Measurements from ENCODE around the gene GNAI2.
"Not testable (repeated sequence)": the region's sequence is repeated elsewhere in the genome, so short reads cannot be mapped to it uniquely, and the experiment has no call there.

GNAI2 gene

DNA sequence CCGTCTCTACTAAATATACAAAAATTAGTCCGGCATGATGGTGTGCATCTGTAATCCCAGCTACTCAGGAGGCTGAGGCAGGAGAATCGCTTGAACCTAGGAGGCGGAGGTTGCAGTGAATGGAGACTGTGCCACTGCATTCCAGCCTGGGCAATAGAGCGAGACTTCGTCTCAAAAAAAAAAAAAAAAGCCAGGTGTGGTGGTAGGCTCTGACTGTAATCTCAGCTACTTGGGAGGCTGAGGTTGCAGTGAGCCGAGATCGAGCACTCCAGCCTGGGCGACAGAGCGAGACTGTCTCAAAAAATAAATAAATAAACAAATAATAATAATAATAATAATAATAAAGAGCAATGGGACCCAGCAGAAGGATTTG lies 36.5 kb downstream of the GNAI2 start:
- DNase-seq (ENCODE audit: extremely low spot score, insufficient read length, low read depth); FAIRE-seq: not testable (repeated sequence)

DNA sequence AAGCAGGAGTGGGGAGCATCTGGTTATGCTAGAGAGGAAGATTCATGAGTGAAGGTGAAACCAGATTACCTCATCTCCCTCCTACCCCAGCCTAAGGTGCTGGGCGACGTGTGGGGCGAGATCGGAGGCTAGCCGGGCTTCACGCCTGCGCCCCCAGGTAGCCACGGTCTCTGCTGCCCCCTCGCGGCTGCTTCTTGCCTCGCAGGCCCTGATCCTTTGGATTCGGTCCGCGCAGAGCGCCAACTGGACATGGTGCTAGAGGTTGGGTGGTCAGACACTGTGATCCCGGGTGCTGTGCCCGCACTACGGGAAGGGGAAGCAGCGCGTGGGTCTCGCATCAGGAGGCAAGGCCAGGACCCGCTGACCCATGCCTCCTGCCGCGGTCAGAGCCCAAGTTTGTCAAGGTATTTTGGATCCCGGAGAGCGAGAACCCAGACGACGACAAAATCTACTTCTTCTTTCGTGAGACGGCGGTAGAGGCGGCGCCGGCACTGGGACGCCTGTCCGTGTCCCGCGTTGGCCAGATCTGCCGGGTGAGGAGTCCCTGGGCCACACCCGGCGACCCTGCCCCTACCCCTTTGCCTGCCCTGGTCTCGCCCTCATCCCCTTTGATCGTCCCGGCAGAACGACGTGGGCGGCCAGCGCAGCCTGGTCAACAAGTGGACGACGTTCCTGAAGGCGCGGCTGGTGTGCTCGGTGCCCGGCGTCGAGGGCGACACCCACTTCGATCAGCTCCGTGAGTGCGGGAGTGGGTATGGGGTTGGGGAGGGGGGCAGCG lies 37.1 kb downstream of the GNAI2 start:
- peak; percentile 97 for FAIRE-seq
- peak; percentile 96 for DNase-seq (ENCODE audit: extremely low spot score, insufficient read length, low read depth)

DNA sequence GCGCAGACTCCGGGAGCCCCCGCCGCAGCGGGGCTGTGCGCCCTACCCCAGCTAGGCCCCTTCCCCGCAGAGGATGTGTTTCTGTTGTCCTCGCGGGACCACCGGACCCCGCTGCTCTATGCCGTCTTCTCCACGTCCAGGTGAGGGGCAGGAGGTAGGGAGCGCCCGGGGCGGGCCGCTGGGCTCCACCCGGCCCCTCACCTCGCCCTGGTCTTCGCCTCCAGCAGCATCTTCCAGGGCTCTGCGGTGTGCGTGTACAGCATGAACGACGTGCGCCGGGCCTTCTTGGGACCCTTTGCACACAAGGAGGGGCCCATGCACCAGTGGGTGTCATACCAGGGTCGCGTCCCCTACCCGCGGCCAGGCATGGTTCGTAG lies 37.7 kb downstream of the GNAI2 start:
- FAIRE-seq: no peak

DNA sequence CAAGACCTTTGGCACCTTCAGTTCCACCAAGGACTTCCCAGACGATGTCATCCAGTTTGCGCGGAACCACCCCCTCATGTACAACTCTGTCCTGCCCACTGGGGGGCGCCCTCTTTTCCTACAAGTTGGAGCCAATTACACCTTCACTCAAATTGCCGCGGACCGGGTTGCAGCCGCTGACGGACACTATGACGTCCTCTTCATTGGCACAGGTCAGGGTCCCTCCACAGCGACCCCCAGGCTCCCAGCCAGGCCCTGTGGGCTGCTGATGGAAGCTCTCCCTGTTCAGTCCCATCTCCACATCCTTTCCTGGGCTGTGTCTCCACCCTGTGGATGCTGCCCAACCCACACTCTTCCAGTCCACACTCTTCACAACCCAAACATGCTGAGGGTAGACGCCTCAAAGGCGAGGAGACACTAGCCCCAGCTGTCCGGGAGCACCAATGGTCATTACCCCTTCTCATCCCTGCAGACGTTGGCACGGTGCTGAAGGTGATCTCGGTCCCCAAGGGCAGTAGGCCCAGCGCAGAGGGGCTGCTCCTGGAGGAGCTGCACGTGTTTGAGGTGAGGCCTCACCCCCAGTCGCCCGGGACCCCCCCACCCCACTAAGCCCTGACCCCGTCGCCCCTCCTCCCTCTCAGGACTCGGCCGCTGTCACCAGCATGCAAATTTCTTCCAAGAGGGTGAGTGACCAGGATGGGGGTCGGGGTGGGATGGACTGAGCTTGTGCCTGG lies 38.5 kb downstream of the GNAI2 start:
- no peak for FAIRE-seq
- DNase-seq (ENCODE audit: extremely low spot score, insufficient read length, low read depth): no peak

More for the DNA sequence above, 37.7 kb downstream of the GNAI2 start:
- no peak for DNase-seq (ENCODE audit: extremely low spot score, insufficient read length, low read depth)

DNA sequence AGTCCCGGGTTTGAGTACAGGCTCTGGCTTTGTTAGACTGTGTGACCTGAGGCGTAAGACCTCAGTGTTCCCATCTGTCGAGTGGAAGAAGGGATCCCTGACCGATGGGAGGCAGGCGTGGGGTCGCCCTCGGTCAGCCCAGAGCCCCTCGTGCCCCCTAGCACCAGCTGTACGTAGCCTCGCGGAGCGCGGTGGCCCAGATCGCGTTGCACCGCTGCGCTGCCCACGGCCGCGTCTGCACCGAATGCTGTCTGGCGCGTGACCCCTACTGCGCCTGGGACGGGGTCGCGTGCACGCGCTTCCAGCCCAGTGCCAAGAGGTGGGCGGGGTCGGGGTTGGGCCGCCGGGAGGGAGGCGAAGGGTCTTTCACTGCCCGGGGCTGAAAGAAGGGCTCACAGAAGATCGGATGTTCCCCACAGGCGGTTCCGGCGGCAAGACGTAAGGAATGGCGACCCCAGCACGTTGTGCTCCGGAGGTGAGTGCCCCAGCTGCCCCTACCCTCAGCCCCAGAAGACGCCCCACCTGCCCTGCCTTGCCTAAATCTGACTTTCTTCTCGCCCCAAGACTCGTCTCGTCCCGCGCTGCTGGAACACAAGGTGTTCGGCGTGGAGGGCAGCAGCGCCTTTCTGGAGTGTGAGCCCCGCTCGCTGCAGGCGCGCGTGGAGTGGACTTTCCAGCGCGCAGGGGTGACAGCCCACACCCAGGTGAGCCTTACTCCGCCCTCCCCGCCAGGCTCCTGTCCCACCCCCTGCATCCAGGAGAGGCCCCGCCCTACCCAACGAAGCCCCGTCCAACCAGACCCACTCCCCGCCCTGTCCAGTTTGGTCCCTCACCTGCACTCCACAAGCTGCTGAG lies 39.4 kb downstream of the GNAI2 start:
- no peak for FAIRE-seq

DNA sequence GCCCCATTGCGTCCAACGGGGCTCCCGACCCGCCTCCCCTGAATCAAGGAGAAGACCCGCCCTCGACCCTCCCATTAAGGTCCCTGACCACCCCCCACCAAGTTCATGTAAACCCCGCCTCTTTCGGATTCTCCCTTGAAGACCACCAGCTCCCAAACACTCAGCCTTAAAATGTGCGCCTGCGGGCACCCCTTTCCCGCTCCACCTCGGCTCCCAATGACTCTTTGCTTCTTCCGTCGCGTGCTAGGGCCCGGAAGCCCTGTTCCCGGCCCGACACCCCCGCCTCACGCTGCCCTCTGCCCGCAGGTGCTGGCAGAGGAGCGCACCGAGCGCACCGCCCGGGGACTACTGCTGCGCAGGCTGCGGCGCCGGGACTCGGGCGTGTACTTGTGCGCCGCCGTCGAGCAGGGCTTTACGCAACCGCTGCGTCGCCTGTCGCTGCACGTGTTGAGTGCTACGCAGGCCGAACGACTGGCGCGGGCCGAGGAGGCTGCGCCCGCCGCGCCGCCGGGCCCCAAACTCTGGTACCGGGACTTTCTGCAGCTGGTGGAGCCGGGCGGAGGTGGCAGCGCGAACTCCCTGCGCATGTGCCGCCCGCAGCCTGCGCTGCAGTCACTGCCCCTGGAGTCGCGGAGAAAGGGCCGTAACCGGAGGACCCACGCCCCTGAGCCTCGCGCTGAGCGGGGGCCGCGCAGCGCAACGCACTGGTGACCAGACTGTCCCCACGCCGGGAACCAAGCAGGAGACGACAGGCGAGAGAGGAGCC lies 40.2 kb downstream of the GNAI2 start:
- FAIRE-seq (no peak), DNase-seq (ENCODE audit: extremely low spot score, insufficient read length, low read depth) (no peak)

More for the DNA sequence above, 39.4 kb downstream of the GNAI2 start:
- no peak for DNase-seq (ENCODE audit: extremely low spot score, insufficient read length, low read depth)

DNA sequence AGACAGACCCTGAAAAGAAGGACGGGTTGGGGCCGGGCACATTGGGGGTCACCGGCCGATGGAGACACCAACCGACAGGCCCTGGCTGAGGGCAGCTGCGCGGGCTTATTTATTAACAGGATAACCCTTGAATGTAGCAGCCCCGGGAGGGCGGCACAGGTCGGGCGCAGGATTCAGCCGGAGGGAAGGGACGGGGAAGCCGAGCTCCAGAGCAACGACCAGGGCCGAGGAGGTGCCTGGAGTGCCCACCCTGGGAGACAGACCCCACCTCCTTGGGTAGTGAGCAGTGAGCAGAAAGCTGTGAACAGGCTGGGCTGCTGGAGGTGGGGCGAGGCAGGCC lies 40.7 kb downstream of the GNAI2 start:
- DNase-seq (ENCODE audit: extremely low spot score, insufficient read length, low read depth) (no peak), FAIRE-seq (no peak)

DNA sequence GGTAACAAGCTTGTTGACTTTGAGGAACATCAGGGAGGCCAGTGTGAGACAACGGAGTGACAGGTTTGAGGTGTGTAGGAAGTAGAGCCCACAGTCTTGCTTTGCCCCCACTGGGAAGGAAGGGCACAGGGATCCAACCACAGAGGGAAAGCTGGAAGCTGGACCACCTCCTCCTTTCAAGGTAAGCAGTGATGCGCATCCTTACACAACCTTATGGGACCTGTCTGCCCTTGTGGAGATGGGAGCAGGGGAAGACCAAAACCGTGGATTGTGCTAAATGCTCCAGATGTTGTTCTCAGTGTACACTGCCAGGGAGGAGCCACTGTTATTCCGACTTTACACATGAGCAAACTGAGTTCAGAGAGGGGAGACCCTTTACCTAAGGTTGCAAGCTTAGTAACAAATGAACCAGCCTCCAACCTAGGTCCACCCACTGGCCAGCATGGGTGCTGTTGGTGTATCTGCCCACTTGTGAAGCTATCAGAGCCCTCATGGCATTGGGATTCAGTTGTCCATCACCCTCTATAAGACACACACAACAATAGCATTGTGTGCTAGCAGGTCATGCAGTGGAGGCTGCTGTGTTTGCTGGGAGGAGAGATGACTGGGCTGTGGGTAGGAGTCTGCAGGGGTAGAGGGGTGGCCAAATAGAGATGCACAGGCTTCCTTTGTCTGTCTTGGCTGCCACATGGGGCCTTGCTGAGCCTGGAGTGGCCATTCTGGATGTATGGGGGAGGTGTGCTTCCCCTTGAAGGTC lies 42.3 kb downstream of the GNAI2 start:
- DNase-seq (ENCODE audit: extremely low spot score, insufficient read length, low read depth) (no peak), FAIRE-seq (no peak)

DNA sequence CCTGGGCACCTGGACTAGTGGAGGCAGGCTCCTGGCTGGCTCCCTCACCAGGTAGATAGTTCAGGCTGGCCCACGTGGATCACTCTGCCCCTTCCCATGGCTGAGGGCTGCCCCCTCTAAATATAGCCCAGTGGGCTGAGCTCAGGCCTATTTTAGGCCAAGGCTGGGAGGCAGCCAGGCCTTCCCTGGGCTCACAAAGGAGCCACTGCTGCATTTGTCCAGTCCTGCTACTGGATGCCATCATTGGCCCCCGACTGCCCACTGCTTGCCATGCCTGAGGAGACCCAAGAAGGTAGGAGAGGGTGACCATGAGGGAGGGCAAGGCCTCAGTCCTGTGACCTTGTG lies 42.8 kb downstream of the GNAI2 start, which contains the start of gene LSMEM2:
Gene LSMEM2 (plus strand): TSS at position 208 of the 345 bp plus-strand sequence. CDS start 27 bp downstream, at position 235.
- FAIRE-seq: no peak
- no peak for DNase-seq (ENCODE audit: extremely low spot score, insufficient read length, low read depth)

DNA sequence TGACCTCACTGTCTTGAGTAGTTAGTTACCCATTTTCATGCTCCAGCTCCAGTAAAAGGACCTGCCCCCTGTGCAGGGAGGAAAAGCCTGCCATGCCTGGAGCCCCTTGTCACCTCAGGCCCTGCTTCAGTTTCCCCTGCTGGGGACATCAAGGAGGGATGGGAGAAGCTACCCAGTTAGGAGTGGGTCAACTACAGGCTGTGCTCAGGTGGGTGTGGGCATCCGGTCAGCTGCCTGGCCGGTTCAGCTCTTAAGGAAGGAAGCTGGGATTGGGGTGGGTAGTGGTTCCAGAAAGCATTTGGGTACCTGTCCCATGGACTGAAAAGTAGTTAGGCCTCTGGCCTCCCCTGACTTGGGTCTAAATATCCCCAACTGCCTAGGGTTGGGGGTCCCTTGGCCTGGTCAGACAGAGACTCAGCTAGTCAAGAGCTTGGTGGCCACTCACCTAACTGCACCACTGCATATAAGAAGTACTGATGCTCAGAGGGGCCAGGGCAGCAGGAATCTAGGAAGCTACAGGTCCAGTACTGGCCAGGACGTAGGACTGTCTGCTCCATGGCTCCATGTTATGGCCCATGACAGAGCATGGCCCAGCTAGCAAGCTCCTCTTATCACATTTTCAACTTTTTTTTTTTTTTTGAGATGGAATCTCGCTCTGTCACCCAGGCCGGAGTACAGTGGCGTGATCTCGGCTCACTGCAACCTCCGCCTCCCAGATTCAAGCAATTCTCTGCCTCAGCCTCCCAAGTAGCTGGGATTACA lies 43.4 kb downstream of the GNAI2 start:
- no peak for FAIRE-seq
- no peak for DNase-seq (ENCODE audit: extremely low spot score, insufficient read length, low read depth)

DNA sequence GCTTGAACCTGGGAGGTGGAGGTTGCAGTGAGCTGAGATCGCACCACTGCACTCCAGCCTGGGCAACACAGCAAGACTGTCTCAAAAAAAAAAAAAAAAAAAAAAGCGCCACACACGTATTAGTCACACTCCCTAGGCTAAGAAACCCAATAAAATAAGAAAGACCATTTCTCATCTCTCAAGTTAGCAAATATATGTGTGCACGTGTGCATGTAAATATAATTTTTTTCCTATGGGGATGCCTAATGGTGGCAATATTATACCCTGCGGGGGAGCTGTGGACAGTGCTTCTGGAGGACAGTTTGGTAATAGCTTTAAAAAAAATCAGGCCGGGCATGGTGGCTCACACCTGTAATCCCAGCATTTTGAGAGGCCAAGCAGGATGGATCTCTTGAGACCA lies 48.1 kb downstream of the GNAI2 start:
- not testable (repeated sequence) for DNase-seq (ENCODE audit: extremely low spot score, insufficient read length, low read depth); FAIRE-seq

DNA sequence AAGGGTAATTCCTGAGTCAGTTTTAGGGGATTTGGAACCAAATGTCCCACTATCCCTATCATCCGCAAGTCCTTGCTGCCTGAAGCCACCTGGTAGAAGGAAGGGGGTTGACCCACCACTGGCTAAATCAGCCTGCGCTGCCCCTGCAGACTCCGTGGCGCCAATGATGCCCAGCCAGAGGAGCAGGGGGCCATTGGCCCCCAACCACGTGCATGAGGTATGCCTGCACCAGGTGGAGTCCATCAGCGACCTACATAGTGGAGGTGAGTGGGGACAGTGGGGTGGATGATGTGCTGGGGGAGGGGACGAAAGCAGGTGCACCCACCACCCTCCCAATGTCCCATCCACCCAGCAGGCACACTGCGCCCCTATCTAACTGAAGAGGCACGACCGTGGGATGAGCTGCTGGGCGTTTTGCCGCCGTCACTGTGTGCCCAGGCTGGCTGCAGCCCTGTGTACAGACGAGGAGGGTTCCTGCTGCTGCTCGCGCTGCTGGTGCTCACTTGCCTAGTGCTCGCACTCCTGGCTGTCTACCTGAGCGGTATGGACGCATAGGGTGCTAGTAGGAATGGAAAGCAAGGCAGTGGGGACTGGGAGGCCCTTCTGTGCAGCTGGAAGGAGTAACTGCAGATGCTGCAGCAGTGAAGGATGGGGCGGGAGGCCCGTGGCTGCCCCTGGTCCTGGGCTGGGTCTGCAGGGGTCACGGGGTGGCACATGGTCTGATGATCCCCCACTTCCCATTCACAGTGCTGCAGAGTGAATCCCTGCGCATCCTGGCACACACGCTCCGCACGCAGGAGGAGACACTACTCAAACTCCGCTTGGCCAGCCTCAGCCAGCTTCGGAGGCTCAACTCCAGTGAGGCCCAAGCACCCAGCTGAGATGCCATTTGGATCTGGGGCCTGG lies 50.6 kb downstream of the GNAI2 start:
- FAIRE-seq (no peak), DNase-seq (ENCODE audit: extremely low spot score, insufficient read length, low read depth) (no peak)

DNA sequence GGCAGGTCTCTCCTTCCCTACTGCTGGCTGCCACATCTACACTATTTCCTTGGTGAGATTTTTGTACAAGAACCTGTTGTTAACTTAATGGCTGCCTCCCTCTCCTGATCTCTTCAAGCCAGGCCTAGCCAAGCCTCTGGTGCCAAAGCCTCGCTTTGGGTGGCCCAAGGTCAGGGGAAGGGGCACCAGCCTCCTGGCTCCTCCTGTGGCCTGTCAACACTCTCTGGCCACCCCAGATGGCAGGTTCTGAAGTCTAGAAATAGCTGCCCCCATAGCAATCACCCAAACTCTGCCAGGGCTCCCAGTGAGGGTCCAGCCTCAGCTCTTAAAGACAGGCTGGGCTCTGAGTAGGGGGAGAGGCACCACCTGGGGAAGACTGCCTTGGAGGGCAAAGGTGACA lies 51.3 kb downstream of the GNAI2 start:
- DNase-seq (ENCODE audit: extremely low spot score, insufficient read length, low read depth): no peak
- no peak for FAIRE-seq

DNA sequence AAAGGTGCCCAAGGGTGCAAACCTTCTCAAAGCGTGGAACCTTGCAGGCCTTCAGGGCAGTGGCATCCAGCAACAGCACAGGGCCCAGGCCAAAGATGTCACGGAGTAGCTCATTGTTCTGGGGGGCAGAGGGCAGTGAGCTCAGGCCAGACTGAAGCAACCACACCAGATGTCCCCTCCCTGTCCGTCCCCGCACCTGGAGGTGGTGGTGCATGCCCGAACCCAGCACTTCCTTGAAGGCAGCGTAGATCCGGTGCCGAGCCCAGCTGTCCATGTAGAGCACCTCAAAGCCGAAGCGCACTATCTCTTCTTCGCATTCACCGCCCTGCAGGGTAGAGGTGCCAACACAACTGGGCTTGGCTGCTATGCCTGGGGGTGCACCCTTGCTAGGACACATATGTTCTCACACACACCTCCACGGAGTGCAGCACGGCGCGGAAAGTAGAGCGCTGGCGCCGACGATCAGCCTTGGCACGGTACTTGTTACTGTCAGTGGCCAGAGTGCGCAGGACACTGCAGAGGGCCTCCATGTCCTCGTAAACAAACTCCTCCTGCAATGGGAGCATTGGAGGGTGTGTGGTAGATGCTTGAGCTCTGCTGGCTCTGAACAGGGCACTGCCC lies 52.5 kb downstream of the GNAI2 start:
- FAIRE-seq (no peak), DNase-seq (ENCODE audit: extremely low spot score, insufficient read length, low read depth) (no peak)

DNA sequence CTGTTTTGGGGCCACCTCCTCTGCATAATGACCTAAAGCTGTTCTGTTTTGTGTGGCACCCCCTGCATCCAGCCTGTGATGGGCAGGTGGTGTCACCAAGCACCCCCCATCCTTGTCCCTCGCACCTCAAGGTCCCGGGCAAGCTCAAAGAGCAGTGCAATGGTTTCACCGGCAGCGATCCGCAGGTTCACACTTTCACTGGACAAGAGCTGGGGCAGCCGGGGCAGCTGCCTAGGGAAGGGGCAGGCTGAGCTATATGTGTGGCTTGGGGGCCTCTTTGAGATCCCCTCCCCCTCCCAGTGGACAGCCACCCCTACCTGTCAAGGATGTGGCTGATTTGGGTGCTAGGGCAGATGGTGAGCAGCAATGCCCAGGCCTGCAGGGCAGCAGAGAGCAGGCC lies 53.1 kb downstream of the GNAI2 start:
- FAIRE-seq: no peak
- DNase-seq (ENCODE audit: extremely low spot score, insufficient read length, low read depth): no peak

DNA sequence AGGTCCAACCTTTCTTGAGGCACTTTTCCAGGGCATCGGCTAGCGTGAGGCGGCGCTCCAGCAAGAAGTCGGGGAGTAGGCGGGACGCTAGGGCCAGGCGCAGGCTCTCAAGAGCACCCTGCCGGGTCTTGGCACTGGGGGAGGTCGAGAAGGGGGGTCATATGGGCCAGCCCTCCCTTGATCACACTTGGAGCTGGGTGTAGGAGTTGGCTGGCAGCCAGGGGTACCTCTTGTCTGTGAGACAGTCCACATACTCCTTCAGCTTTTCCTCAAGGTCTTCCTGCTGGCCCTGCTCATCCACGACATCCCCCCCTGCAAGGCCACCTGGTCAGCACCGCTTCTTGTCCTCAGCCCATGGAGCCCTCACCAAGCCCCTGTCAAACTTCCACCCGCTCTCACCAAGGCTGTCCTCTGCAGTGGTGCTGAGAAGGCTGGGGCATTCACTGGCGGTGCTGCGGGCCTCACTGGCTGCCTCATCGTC lies 54.2 kb downstream of the GNAI2 start:
- DNase-seq (ENCODE audit: extremely low spot score, insufficient read length, low read depth) (no peak), FAIRE-seq (no peak)
